HUDEP-2 (cell line): Measurements from ENCODE around the gene ING5.
A peak's percentile ranks its signal among the peaks of the same experiment; 100 is the strongest.
"Not testable (repeated sequence)": the region's sequence is repeated elsewhere in the genome, so short reads cannot be mapped to it uniquely, and the experiment has no call there.

Source experiments
- DNase-seq, 76 experiments: peaks; one replicate each; lab custom pipeline; 2025; ENCODE audit not compliant: unreplicated experiment in 76 of 76; lab: John Stamatoyannopoulos, UW

ING5 gene

GRCh38 chr2:241701399-241702154, at the start of gene ING5:
Gene ING5 (plus strand): TSS chr2:241702039. CDS start chr2:241702066, 27 bp downstream.
- peak in 75 of 76 experiments; percentile 26 to 96 (median 91) for DNase-seq

GRCh38 chr2:241652142-241652541, 49.7 kb upstream of the ING5 start:
- DNase-seq, result no peak

GRCh38 chr2:241652722-241653121, 49.1 kb upstream of the ING5 start:
- no peak for DNase-seq

- DNase-seq, result no peak
These were observed 48.6 kb upstream of the ING5 start for GRCh38 chr2:241653210-241653750.

- DNase-seq, result no peak
These were observed 47.3 kb upstream of the ING5 start for GRCh38 chr2:241654551-241654950.

- no peak for DNase-seq
These were observed 46.2 kb upstream of the ING5 start for GRCh38 chr2:241655516-241656189.

GRCh38 chr2:241656190-241656741, 45.6 kb upstream of the ING5 start:
- DNase-seq, result no peak

GRCh38 chr2:241657786-241658254, 44.0 kb upstream of the ING5 start:
- DNase-seq, result no peak

GRCh38 chr2:241658296-241658695, 43.5 kb upstream of the ING5 start:
- no peak for DNase-seq

- peak in 43 of 76 experiments; percentile 6 to 47 (median 22) for DNase-seq
These were observed 42.6 kb upstream of the ING5 start for GRCh38 chr2:241659150-241659739.

- DNase-seq, result no peak
These were observed 41.1 kb upstream of the ING5 start for GRCh38 chr2:241660593-241661213.

- not testable (repeated sequence) for DNase-seq
These were observed 39.1 kb upstream of the ING5 start for GRCh38 chr2:241662731-241663130.

- no peak for DNase-seq
These were observed 36.0 kb upstream of the ING5 start for GRCh38 chr2:241665731-241666440.

- no peak for DNase-seq
These were observed 35.0 kb upstream of the ING5 start for GRCh38 chr2:241666627-241667400.

GRCh38 chr2:241668354-241668753, 33.5 kb upstream of the ING5 start:
- DNase-seq, result no peak

- DNase-seq, result no peak
These were observed 33.0 kb upstream of the ING5 start for GRCh38 chr2:241668839-241669238.

- no peak for DNase-seq
These were observed 31.3 kb upstream of the ING5 start for GRCh38 chr2:241670333-241671110.

GRCh38 chr2:241671457-241672240, 30.2 kb upstream of the ING5 start:
- DNase-seq, result no peak
